Activated CD8-positive, alpha-beta memory T cell treated with anti-CD3 and anti-CD28 coated beads, Interleukin-2, amount 50 U/mL, for 24 hours (primary cell): Measurements from ENCODE around the gene SLC22A14.
A peak's percentile ranks its signal among the peaks of the same experiment; 100 is the strongest.

Experiments
- DNase-seq: peaks from one replicate; pipeline ENCODE4 v3.0.0-alpha.2; 2020; ENCODE audit errors: extremely low read depth

Gene SLC22A14

GRCh38 chr3:38343797-38344594, 61.9 kb downstream of the SLC22A14 start:
- DNase-seq, result no peak

GRCh38 chr3:38345879-38346586, 63.9 kb downstream of the SLC22A14 start:
- no peak for DNase-seq

GRCh38 chr3:38346587-38347410, 64.7 kb downstream of the SLC22A14 start, which contains the start of gene XYLB:
Gene XYLB (plus strand): TSS chr3:38346785. CDS start chr3:38346869, 84 bp downstream.
- DNase-seq, result peak; percentile 50

GRCh38 chr3:38347421-38348200, 65.5 kb downstream of the SLC22A14 start:
- DNase-seq, result no peak

GRCh38 chr3:38348903-38349302, 66.8 kb downstream of the SLC22A14 start:
- no peak for DNase-seq

- no peak for DNase-seq
Measured at GRCh38 chr3:38349684-38350359, 67.7 kb downstream of the SLC22A14 start.

GRCh38 chr3:38353151-38353550, 71.1 kb downstream of the SLC22A14 start:
- no peak for DNase-seq

- DNase-seq, result no peak
Measured at GRCh38 chr3:38354588-38355330, 72.7 kb downstream of the SLC22A14 start.

- DNase-seq, result no peak
Measured at GRCh38 chr3:38359038-38359437, 76.9 kb downstream of the SLC22A14 start.

GRCh38 chr3:38360345-38360744, 78.3 kb downstream of the SLC22A14 start:
- no peak for DNase-seq

GRCh38 chr3:38361496-38361895, 79.4 kb downstream of the SLC22A14 start:
- no peak for DNase-seq

- DNase-seq, result no peak
Measured at GRCh38 chr3:38362825-38363224, 80.7 kb downstream of the SLC22A14 start.

GRCh38 chr3:38364721-38365400, 82.8 kb downstream of the SLC22A14 start:
- DNase-seq, result no peak

GRCh38 chr3:38365469-38366062, 83.5 kb downstream of the SLC22A14 start:
- DNase-seq, result no peak

GRCh38 chr3:38366082-38366481, 84.0 kb downstream of the SLC22A14 start:
- DNase-seq, result no peak

- DNase-seq, result no peak
Measured at GRCh38 chr3:38367779-38368178, 85.7 kb downstream of the SLC22A14 start.
